ENCODE measurements around the gene SPEN.

The SPEN gene

GRCh38 chr1:15849775-15850324 lies 2.3 kb downstream of the SPEN start:
- TF ChIP-seq CREB1 (IDR thresholded peaks at IDR 0.05; ENCODE audit: low read depth) = no peak
- TF ChIP-seq NFIC (IDR thresholded peaks at IDR 0.05) = no peak
- no peak for TF ChIP-seq FOXM1 (IDR thresholded peaks at IDR 0.05; ENCODE audit: borderline replicate concordance, low read depth)
- TF ChIP-seq RAD21 (IDR thresholded peaks at IDR 0.05; ENCODE audit: low read depth) = no peak
- TF ChIP-seq YY1 (IDR thresholded peaks at IDR 0.05; ENCODE audit: low read depth) = peak; percentile 88
- TF ChIP-seq EP300 (IDR thresholded peaks at IDR 0.05; ENCODE audit: borderline replicate concordance) = no peak
- TF ChIP-seq MAX (IDR thresholded peaks at IDR 0.05) = peak; percentile 89
- peak; percentile 55 for TF ChIP-seq TEAD4 (IDR thresholded peaks at IDR 0.05)
- 0 out of 2 replicates have a peak, but pooled peaks have one; percentile 18 for TF ChIP-seq CEBPB (IDR thresholded peaks at IDR 0.05)
- no peak for TF ChIP-seq ZBTB7A (IDR thresholded peaks at IDR 0.05; ENCODE audit: low read depth)
- no peak for TF ChIP-seq REST (IDR thresholded peaks at IDR 0.05; ENCODE audit: low read depth)
- TF ChIP-seq, protein P1, sequence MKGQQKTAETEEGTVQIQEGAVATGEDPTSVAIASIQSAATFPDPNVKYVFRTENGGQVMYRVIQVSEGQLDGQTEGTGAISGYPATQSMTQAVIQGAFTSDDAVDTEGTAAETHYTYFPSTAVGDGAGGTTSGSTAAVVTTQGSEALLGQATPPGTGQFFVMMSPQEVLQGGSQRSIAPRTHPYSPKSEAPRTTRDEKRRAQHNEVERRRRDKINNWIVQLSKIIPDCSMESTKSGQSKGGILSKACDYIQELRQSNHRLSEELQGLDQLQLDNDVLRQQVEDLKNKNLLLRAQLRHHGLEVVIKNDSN (IDR thresholded peaks at IDR 0.05) = no peak
- TF ChIP-seq EGR1 (IDR thresholded peaks at IDR 0.05) = no peak
- TF ChIP-seq TAF1 (IDR thresholded peaks at IDR 0.05; ENCODE audit: low read depth) = no peak
- TF ChIP-seq TCF12 (IDR thresholded peaks at IDR 0.05; ENCODE audit: low read depth) = no peak

DNA sequence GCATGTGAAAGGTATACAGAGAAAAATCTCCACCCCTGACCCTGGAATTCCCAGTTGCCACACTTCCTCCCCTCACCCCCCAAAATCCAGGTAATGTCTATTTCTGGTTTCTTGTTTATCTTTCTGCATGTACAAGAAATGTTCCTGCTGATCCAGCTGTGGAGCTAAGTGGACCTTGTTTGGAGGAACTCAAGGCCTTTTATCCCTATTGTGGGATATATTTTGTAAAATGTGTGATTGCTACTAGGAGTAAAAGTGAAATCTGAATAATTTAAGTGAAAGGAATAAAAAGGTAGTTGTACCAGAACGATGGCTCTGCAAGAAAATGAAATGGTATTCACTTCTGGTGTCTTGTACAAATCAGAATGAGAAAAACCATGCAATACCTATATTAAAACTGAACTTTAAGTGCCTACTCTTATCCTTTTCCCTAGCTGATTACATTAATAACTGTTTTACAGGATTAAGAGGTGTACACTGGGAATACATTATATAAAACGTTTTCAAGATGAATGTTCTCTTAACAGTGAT lies 3.0 kb downstream of the SPEN start:
- TF ChIP-seq TEAD4 (IDR thresholded peaks at IDR 0.05) = no peak

DNA sequence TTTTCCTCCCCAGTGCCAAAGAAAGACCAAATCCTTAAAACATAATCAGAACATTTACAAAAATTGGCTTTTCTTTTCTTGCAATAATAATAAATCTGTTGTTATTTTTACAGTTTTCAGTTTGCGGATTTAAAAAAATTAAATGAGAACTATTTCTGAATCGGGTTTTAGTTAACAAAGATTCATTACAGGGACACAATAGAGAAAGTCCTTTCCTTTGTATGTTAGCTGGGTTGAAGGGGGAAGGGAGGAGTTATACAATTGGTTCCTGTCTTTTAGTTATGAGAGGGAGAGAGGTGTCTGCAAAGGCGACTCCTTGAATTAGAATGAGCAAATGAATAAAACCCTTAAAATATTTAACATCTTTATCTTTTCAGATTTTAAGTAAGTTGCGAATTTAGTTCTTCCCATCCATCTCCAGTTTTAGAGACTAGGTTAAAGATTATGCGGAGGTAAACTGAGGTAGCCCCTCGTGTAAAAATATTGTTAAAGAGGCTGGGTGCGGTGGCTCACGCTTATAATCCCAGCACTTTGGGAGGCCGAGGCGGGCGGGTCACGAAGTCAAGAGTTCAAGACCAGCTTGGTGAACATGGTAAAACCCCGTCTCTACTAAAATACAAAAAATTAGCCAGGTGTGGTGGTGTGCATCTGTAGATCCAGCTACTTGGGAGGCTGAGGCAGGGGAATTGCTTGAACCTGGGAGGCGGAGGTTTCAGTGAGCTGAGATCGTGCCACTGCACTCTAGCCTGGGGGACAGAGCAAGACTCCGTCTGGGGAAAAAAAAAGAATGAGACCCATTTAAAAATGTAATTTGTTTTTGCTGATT lies 3.9 kb downstream of the SPEN start:
- TF ChIP-seq REST (IDR thresholded peaks at IDR 0.05; ENCODE audit: low read depth) = no peak
- no peak for TF ChIP-seq EGR1 (IDR thresholded peaks at IDR 0.05)
- TF ChIP-seq ZBTB7A (IDR thresholded peaks at IDR 0.05; ENCODE audit: low read depth) = no peak
- no peak for TF ChIP-seq MAX (IDR thresholded peaks at IDR 0.05)
- TF ChIP-seq TCF12 (IDR thresholded peaks at IDR 0.05; ENCODE audit: low read depth) = no peak
- no peak for TF ChIP-seq CREB1 (IDR thresholded peaks at IDR 0.05; ENCODE audit: low read depth)
- no peak for TF ChIP-seq TAF1 (IDR thresholded peaks at IDR 0.05; ENCODE audit: low read depth)
- TF ChIP-seq CEBPB (IDR thresholded peaks at IDR 0.05) = no peak
- TF ChIP-seq TEAD4 (IDR thresholded peaks at IDR 0.05) = no peak

- TF ChIP-seq TEAD4 (IDR thresholded peaks at IDR 0.05) (no peak), EGR1 (IDR thresholded peaks at IDR 0.05) (no peak), TAF1 (IDR thresholded peaks at IDR 0.05; ENCODE audit: low read depth) (no peak), RAD21 (IDR thresholded peaks at IDR 0.05; ENCODE audit: low read depth) (no peak), TCF12 (IDR thresholded peaks at IDR 0.05; ENCODE audit: low read depth) (no peak), YY1 (IDR thresholded peaks at IDR 0.05; ENCODE audit: low read depth) (no peak), CEBPB (IDR thresholded peaks at IDR 0.05) (no peak), REST (IDR thresholded peaks at IDR 0.05; ENCODE audit: low read depth) (no peak), EP300 (IDR thresholded peaks at IDR 0.05; ENCODE audit: borderline replicate concordance) (no peak), MAX (IDR thresholded peaks at IDR 0.05) (no peak), FOXM1 (IDR thresholded peaks at IDR 0.05; ENCODE audit: borderline replicate concordance, low read depth) (no peak), CREB1 (IDR thresholded peaks at IDR 0.05; ENCODE audit: low read depth) (no peak), ZBTB7A (IDR thresholded peaks at IDR 0.05; ENCODE audit: low read depth) (no peak), NFIC (IDR thresholded peaks at IDR 0.05) (no peak)
- TF ChIP-seq, protein P1 (IDR thresholded peaks at IDR 0.05) = no peak
These were observed 4.7 kb downstream of the SPEN start for GRCh38 chr1:15852036-15852827.

All from Ishikawa (cell line).